GM08714 (cell line): Measurements from ENCODE around the gene ZW10.

Experiments
- H3K4me3 ChIP-seq: fragments of 200-500 bp; sonication (Bioruptor generic); 2 replicates; pipeline ENCODE4 v1.5.1; 2014; ENCODE audit warnings: mild to moderate bottlenecking, low read length, inconsistent platforms
- ZNF274 ChIP-seq: IDR thresholded peaks from 2 replicates; pipeline ENCODE4 v1.6.1; 2012; ENCODE audit warnings: mild to moderate bottlenecking, low read depth, low read length

Gene ZW10

DNA sequence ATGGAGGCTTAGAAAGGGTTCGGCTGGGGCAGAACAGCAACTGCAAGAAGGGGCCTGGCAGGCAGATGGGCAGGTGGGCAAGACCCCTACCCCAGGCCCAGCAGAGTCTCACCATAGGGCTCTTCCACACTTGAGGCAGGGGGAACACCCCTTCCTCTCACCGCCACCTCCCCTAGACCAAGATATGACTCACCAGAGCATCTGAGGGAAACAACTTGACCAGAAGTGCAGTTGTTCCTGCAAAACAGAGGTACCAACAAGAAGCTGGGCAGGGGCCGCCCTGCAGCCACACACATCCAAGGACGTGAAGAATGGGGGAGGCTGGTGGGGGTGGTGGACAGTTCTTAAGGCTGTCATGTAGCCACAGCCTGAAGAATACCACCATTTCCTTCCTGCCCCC lies 78.3 kb downstream of the ZW10 start:
- no peak for TF ChIP-seq ZNF274
- no peak overlapping the region for H3K4me3 ChIP-seq

DNA sequence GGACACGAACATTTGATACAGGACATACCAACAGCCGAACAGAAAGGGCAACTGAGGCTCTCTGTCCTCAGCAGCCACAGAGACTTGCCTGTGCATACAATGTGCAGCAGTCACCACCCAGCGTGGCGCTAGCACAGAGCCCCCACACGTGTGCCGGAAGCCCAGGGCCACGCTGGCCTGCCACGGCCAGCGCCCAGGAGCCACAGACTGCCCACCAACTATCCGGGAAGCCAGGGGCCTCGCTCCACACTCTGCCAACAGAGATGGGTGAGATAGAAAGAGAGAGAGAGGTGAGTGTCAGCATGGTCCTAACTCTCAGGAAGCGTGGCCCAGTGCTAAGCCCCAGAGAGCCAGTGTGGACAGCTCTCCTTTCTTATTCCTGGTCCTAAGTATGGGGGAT lies 79.1 kb downstream of the ZW10 start:
- no peak overlapping the region for H3K4me3 ChIP-seq
- TF ChIP-seq ZNF274: no peak

- no peak overlapping the region for H3K4me3 ChIP-seq
- TF ChIP-seq ZNF274: no peak
These were observed 80.5 kb downstream of the ZW10 start for GRCh38 chr11:113693030-113693429.

GRCh38 chr11:113690619-113691569 lies 82.6 kb downstream of the ZW10 start:
- no peak overlapping the region for H3K4me3 ChIP-seq
- TF ChIP-seq ZNF274: no peak

DNA sequence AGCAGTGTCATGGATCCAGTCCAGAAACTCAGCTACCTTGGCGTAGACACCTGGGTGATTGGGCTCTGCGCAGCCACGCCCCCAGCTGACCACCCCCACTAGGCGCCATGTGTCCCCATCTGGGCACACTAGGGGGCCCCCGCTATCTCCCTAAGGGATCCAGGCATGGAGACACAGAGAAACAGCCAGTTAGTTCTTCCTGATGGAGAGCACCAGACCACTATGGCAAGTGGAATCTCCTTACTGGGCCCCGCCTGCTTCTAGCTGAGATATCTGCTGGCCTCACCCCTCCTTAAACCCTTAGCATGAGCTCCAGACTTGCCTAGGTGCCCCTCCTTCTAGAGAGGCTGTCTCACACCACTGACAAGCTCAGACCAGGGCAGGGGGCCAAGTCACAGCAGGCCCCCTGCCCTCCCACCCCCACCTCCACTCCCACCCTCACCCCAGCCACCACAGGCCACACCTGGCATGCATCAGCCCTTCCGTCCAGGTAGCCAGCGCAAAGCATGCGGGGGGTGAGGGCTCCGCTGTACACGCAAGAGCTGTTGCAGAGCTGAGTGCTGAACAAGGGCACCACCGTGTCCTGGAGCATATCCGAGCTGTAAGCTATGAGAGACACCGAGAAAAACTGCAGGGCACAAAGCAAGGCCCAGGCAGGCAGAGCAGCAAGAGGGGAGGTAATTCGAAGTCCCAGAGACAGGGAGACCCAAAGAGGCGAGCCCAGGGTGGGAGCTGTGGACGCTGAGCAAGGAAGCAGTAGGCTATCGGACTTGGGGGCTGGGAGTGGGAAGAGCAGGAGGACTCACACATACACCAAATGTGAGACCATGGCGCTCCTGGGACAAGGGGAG lies 83.5 kb downstream of the ZW10 start:
- TF ChIP-seq ZNF274: no peak
- no peak overlapping the region for H3K4me3 ChIP-seq

GRCh38 chr11:113685654-113686359 lies 87.7 kb downstream of the ZW10 start:
- no peak overlapping the region for H3K4me3 ChIP-seq
- no peak for TF ChIP-seq ZNF274

DNA sequence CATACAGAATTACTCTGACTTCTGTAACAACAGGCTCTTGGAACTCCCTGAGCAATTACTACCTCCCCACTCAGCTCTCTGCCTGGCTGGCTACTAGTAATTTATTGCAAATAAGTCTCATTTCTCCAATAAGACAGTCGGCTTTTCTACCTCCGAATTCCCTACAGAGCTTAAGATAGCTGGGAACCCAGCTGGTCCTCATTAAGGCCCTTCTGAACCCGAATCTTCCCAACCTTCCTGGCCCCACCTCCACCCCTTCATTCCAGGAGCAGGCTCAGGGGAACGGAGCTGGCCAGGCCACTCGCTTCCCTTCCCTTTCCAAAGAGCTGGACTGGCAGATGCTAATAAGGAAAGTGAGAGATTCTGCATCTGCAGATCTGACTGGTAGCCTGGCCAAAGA lies 89.0 kb downstream of the ZW10 start:
- no peak overlapping the region for H3K4me3 ChIP-seq
- TF ChIP-seq ZNF274: no peak

DNA sequence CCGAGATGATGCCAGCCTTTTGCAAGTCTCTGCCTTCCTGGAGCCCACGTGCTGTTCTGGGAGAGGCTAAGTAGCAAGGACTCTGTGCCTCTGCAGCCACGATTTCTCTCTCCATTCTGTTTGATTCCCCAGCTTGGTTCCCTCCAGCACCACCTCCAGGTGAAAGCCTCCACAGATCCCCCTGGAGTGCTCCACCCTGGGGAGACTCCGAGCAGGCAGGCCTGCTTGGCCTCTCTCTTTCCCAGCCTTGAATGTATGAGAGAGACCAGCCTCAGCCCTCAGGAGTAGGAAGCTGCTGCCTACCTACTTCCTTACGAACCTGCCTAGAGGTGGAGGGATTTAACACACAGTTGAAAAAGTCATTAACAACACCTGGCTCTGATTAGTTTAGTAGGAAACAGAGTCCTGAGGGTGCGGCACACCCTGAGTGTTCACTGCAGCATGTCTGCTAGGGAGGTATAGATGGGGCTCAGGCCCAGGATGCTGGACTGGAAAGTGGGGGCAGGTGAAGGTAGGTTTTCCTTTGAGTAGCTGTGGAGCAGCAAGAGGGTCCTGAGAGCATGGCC lies 89.9 kb downstream of the ZW10 start:
- no peak overlapping the region for H3K4me3 ChIP-seq
- no peak for TF ChIP-seq ZNF274
